Islet precursor cell (in vitro differentiated cells): ENCODE results near the gene TFCP2L1.
A peak's percentile ranks its signal among the peaks of the same experiment; 100 is the strongest.
"Not testable (repeated sequence)": the region's sequence is repeated elsewhere in the genome, so short reads cannot be mapped to it uniquely, and the experiment has no call there.

ENCODE experiments used
- DNase-seq: peaks from one replicate; pipeline ENCODE4 v3.0.0-alpha.2; 2018

Gene TFCP2L1

DNA sequence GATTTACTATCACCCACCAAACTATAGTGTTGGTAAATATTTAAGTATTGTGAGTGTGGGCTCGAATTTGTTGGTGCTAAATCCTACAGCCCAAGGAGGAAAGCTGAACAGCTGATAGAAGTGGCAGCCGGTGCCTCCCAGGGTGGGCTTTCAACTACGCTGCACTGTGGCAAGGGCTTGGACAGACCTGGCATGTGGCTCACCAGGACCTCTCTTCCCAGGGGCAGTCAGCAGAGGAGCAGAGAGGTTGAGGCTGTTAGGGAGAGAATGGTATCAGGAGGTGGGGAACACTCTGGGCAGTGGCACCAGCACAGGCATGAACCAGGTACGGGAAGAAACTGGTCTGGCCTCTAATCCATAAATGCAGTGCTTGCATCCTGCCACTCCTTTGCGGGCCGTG lies 44.6 kb downstream of the TFCP2L1 start:
- DNase-seq: no peak

DNA sequence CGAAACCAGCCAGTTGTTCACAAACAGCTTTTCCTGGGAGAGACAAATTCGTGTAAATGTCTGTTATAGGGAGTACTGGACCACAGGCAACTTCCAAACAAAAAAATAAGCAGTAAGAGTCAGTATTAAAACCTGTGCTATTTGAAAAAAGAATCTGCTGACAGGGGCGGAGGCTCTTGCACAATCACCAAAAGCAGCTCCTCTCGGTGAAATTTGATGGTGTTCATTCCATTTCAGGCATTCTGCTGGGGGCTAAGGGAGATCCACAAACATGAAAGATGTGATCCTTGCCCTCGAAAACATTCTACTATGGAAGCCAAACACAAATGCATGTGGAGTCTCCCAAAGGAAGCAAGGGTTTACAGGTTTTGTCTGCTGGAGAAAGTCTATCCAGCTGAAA lies 45.0 kb downstream of the TFCP2L1 start:
- DNase-seq: no peak

DNA sequence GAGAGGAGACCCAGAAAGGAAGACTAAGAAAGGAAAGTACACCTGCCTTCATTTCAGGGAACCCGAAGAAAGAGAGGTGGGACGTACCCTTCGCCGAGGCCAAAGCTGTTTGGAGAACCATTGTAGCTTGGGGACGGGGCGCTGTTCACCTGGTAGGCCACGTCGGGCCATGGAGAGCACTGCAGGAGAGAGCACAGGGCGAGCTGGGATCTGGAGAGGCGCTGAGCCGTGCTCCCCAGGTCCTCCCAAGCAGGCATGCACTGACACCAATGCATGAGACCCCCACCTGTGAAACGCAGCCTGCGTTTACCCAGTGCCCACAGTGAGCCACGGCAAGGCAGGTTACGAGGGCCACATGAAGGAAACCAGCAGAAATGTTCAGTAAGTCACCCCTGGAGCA lies 45.5 kb downstream of the TFCP2L1 start:
- DNase-seq: no peak

DNA sequence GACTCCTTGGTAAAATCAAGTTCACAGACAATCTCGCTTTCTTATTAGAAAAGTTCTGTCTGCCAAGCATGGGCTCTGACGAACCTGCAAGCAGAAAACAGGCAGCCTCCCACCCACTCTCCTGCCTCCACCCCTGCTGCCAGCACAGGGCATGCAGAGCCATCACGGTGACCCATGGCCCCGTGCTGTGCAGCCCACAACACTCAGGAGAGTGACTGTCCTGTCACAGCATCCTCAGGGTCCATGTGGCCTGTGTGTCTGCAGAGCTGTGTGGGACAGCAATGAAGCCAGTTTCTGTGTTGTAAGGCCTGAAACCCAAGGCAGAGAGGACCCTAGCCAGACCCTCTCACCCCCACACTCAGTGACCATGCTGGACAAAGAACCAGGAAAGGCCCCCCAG lies 46.2 kb downstream of the TFCP2L1 start:
- DNase-seq: no peak

DNA sequence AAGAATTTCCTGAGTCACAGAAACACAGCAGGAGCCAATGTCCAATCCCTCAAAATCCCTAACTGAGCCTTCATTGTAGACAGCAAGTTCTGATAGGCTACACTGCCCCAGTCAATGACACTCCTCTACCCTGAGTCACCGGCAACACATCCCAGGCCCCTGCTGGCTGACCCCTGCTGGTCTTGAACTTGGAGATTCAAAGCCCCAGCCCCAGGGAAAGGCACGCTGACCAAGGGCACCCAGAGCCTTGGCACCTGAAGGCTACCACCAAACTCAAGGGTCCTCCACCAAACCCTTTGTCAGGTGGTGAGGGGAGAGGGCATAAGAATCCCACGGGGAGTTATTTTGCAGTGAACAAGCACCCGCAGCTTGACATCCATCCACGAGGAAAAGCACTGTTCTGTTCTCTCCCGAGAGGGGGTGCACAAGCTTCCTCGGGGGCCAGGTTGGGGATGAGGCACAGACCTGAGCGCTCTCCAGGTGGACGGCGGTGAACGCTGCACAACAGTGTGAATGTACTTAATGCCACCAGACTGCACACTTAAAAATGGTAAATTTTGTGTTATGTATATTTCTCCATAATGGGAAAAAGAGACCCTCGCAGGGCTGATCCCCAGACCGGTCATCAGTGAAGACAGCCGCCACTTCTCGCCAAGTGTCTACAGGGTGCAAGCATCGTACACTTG lies 46.9 kb downstream of the TFCP2L1 start:
- DNase-seq: peak; percentile 67

DNA sequence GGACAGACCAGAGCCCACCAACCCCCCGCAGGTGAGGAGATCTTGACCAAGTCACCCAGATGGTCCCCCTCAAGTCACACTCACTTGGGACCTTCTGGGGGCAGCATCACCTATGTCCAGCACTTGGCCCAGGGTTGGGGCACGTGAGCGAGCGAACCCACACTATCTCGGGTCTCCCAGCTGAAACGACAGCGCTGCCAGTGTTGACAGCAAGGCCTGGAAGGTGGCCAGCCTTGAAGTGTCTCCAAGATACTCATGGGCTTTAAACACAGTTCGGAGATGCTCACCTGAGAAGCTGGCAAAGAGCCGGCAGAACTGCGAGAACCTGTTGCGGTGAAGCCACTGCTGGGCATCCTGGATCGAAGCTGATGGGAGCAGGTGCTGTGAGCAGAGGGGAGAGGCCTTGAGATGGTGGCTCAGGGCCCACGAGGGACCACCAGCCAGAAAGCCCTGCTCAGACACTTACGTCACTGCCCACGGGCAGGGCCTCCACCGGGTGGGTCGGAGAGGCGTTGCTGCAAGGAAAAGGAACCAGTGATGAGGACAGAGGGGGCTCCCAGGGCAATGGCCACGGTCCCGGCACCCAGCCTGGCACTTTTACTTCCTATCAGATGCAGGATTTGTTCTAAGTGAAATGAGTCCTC lies 47.5 kb downstream of the TFCP2L1 start:
- no peak for DNase-seq

DNA sequence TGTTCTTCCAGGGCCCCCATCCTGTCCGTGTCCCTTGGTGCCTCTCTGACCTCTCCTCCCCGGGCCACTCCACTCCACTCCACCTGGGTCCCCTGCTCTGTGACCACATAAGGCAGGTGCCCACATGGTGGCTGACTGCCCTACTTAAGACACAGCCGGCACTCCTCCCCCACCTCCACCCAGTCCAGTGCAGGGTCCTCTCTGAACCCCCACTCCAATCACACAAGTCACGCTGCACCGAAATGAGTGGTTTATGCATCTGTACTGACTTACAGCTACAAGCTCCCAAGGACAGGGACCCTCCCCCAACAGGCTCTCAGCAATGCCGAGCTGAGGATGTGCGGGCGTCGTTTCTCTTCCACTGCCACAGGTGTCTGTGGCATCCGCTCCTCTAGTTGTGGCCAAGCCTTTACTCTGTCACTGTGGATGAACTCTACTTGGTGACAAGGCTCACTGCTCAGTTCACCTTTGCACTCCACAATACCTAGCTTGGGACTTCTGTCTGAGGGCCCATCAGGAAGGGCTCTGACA lies 48.3 kb downstream of the TFCP2L1 start:
- no peak for DNase-seq

DNA sequence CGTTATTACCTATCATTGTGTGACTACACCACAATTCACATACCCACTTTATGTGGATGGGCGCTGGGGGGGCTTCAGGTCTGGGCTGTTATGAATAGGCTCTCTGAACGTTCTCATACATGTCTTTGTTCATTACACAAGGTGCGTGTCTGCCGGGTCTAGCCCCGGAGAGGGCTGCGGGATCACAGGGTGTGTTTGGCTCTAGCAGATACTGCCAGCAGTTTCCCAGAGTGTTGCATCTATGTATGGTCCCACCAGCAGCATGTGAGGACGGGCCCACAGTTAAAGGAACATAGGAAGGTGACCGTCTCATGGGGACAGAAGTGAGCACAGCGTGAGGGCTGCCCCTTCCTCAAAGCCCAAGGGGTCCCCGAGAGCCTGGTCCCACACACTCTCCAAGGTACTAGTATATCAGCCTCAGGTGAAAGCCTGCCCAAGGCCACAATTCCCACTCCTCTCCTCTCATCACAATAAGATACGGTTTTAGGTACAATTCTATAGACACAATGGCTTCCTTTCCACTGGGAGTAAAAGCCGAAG lies 48.8 kb downstream of the TFCP2L1 start:
- no peak for DNase-seq

DNA sequence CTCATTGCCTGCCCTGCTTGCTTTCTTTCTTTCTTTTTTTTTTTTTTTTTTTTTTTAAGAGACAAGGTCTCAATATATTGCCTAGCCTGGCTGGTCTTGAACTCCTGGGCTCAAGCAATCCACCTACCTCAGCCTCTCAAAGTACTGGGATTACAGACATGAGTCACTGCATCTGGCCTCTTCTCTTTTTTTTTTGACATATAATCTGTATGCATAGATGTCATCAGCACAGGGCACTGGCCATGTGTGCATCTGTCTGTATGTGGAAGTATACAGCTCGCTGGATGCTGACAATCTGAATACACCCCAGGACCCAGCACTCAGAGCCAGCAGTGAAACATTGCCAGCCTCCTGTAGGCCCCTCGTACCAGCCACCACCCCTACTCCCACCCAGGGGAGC lies 49.5 kb downstream of the TFCP2L1 start:
- DNase-seq: no peak

DNA sequence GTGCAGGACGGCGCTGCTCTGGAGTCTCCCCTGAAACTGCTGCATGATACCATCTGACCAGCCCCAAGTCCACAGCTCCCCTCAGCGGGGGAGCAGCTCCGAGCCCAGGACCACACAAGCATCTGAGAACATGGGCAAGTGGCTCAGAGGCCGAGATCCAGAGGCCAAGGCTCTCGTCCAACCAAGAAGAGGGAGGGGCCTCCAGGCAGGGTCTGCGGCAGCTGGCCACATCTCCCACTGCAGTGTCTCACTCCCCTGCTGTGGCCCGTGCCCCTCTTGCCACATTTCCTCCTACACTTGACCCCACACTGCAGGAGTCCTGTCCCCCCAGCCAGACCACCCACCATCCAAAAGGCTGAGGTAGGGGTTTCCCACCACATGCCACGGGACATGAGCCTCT lies 50.2 kb downstream of the TFCP2L1 start:
- no peak for DNase-seq

DNA sequence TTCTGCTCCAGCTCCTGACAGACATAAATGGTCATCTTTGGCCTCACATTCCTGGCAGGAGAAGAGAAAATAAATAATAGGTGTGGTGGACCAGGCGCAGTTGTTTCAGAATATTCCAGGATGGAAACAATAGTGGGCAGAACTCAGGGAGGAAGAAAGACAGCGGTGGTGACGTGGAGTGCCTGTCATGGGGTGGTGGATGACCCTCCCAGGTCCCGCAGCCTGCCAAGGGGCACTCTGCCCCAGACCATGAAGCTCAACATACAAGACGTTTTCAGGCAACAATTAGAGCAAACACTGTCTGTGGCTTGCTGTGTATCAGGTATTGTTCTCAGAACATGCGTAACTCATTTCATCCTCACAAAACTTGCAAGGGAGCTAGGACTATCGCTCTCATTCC lies 50.9 kb downstream of the TFCP2L1 start:
- no peak for DNase-seq

DNA sequence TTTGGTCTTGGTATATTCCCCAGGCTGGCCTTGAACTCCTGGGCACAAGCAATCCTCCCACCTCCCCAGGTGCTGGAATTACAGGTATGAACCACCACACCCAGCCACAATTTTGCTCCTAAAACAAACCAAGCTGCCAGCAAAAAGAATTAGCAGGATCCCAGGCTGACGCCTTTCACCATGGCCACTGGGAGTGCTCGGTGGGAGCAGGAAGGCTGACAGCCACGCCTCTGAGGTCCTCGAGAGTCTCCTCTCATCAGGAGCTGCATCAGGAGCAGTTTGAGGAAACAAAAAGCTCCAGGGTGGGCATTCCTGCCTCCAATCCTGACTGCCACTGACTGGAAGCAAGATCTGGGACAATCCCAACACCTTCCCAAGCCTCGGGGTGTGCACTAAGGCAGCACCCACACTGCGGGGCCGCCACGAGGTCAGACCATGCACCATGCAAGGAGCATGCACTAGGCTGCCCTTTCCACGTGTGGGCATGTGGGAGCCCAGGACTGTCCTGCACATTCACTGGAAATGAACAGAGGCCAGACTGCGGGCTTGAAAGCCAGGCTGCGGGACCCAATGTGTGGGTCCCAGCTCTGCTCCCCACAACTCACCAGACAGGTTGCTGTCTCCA lies 51.4 kb downstream of the TFCP2L1 start:
- no peak for DNase-seq

DNA sequence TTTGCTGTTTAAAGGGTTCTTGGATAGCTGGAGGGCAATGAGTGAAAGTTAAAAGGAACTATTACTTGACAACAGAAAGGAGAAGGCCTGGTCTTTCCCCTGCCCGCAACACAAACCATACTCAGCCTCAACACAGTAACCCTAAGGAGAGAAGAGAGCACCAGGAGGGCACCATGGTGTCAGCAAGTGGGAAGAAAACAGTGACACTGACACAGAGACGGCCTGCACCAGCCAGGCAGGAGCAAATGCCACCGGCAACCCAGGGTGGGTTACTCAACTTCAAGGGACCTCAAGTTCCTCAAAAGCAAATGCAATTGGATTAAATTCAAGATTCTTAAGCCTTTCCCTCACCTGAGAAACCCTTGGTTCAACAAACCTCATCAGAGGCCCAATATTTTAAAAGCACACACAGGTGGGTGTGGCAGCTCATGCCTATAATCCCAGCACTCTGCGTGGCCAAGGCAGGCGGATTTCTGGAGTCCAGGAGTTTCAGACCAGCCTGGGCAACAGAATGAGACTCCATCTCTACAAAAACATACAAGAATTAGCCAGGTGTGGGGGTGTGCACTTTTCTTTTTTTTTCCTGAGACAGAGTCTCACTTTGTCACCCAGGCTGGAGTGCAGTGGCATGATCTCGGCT lies 52.3 kb downstream of the TFCP2L1 start:
- no peak for DNase-seq

DNA sequence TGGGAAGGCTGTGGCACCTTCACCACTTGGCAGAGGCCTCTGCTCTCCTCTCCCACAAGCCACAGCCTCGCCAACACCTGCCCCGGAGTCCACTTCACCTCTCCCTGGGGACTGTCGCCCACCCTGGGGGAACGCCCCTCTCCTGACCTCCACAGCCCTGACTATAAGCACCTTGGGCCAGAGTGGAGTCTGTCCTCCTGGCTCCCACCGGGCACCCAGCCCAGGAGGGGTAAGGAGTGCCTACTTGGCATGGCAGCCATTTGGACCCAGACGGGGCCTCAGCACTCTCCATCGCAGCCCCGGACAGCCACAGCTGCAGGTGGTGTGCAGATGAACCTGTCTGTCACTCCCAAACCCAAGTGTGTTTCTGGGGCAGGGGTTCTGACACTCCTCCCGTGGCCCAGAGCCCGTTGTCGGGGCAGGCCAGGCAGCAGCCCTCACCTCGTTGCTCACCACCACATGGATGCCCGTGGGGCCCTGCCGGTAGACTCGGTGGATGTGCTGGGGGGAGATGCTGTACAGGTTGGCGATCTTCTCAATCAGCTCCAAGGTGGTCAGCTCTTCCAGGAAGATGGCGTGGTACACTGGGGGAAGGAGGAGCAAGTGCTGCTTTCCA lies 53.5 kb downstream of the TFCP2L1 start:
- no peak for DNase-seq

DNA sequence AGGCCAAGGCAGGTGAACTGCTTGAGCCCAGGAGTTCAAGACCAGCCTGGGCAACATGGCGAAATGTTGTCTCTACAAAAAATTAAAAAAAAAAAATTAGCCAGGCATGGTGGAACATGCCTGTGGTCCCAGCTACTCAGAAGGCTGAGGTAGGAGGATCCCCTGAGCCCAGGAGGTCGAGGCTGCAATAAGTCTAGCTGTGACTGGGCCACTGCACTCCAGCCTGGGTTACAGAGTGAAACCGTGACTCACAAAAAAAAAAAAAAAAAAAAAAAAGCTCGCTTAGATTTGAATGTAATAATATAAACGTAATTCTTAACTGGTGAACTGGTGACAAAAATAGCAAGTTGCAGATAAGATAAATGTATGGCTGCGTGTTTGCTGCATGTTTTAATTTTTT lies 56.5 kb downstream of the TFCP2L1 start:
- DNase-seq: no peak

DNA sequence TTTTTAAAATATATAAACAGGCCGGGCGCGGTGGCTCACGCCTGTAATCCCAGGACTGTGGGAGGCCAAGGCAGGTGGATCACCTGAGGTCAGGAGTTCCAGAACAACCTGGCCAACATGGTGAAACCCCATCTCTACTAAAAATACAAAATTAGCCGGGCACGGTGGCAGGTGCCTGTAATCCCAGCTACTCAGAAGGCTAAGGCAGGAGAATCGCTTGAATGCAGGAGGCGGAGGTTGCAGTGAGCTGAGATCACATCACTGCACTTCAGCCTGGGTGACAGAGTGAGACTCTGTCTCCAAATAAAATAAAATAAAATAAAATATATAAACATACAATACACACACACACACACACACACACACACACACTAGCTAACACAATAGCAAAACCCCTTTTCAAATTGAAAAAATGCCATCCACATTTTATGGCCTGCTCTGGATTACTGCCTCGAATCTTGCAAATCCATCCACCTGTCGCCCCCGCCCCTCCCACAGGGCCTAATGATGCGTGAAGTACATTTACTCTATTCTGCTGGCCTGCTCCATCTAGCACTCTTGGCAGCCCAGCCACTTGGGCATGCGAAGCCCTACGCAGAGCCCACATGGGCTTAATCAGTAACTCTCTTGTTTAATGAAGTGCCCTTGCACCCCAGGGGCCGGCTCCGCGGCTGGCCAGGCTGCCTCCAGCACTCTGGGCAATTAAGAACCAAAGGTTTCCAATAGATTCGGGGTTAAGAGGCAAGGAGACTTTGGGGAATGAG lies 57.4 kb downstream of the TFCP2L1 start:
- not testable (repeated sequence) for DNase-seq

DNA sequence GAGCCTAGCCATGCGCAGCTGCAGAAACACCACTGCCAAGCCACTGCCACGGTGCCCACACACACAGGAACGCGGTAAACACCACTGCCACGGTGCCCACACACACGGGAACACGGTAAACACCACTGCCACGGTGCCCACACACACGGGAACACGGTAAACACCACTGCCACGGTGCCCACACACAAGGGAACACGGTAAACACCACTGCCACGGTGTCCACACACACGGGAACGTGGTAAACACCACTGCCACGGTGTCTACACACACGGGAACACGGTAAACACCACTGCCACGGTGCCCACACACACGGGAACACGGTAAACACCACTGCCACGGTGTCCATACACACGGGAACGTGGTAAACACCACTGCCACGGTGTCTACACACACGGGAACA lies 59.3 kb downstream of the TFCP2L1 start:
- DNase-seq: not testable (repeated sequence)

DNA sequence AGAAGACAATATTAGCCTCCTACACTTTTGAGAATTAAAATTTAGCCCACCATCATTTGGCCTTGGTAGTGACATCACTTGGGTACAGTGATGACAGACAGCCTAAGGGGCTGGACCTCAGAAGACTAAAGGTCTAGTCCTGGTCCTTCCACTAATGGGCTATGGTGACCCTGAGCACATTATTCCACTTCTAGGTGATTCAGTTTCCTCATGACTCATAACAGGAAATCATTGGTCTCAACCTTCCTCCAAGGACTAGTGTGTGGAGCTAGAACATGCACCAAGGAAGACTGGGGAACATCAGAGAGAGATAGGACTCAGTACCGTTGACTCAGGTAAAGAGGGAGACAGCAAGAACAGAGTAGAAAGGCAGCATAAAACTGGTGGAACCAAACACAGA lies 64.0 kb downstream of the TFCP2L1 start:
- DNase-seq: no peak

DNA sequence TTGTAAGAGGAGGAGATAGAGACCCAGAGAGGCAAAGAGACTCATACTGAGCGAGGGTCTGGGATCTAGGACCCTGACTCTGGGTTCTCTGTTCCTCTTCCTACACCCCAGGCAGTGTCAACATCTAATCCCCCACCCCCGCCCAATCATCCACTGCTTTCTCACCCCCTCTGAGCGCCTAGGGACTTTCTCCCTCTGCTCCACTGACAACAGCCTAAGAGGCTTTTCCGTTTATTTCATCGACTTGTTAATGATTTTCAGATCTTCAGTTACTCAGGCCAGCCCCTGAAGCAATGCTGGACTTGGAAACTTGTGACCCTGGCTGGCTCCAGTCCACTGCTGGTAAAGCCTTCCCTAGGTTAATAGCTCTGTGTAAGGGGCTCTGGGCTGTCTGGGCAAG lies 65.1 kb downstream of the TFCP2L1 start:
- DNase-seq: no peak

DNA sequence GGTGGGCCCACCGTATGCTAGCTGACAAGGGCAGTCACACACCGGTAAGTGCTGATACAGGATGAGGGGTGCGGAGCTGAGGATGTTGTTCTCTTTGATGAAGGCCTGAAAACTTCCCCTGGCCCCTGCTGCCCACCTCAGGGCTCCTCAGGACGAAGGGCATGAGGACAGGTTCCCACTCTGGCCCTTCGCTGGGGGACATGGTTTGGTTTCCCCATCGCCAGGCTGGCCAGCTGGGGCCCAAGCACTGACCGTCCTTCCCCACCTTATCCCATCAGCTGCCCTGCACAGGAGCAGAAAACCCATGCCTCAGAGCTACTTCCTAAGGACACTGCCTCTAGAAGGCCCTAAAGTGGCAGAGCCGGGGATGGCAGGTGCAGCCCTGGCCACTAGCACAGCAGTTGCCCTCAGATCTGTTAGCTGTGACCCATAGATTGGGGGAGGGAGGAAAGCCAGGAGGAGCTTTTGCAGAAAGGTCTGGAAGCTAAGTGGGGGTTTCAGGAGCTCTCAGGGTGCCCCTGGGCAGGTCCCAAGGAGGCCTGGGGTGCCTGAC lies 66.5 kb downstream of the TFCP2L1 start:
- no peak for DNase-seq

DNA sequence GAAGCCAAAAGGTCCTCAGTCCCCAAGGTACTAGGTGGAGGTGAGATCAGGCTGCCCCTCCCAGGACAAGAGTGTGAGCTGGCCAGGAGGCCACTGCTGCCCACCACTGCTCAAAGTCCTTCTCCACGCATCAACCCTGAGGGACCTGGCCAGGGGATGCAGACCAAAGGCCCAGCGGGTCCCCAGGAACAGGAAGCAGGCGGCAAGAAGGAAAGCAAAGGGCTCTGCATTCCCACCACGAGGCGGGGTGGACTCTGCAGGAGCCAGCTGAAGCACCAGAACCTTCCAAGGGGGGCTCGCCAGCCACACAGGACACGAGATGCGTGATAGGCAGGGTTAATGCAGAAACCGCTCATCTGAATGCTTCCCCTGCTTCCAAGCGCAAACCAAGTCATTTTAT lies 67.4 kb downstream of the TFCP2L1 start:
- no peak for DNase-seq

DNA sequence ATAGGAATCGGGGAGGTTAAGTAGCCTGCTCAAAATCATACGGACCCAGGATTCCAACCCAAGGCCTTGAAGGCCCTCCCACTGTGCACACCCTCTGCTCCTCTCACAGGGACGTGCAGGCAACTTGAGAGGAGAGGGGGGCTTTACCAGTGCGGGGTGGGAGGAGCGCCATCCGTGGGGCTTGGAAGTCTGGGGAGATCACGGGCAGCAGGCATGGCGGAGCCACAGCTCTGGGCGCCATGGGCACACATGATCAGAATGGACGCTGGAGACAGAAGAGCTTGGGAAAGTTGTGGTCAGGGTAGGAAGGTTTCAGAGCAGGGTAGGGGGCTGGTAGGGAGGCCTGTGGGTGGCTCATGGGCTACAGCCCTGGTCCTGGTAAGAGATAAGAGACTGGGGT lies 70.7 kb downstream of the TFCP2L1 start:
- no peak for DNase-seq
